ENCODE measurements around the gene FAM3D.

DNA sequence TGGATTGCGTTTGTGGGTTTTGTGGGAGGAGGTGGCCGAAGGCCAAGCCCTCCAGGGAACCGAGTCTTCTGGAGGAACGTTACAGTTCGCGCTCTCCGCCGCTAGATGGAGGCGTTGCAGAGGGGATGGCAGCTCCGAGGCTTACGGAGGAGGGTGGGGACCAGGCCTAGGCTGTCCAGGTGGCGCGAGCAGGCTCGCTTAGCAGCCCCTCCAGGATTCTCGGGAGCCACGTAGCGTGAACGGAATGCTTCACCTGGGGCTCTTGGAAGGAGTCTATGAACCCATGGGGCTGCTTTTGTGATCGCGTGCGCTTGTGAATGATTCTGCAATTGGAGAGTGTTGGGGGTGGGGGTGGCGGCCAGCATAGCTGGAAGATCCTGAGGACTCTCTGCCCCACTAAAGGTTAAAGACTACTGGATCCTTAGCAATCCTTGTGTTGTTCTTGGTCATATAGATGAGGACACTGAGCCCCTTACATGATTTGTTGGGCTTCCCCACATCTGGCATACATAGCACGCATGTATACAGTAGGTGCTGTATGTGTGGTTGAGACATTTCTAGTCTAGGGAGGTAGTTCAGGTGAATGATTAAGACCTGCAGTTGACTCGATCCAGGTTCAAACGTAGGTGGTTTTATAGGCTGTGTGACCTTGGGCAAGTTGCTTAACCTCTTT lies 25.7 kb downstream of the FAM3D start:
- TF ChIP-seq GATA2 (IDR thresholded peaks at IDR 0.05; ENCODE audit: low read depth, low read length) (no peak), GATA3 (IDR thresholded peaks at IDR 0.05; ENCODE audit: low read depth, low read length) (no peak)
